Renal cortical epithelial cell (primary cell): Measurements from ENCODE around the gene PCBP1. TPM values are rescaled to one million over a fixed set of nuclear protein-coding genes. Genes with fewer than 3 reads are reported as not detected.
A peak's percentile ranks its signal among the peaks of the same experiment; 100 is the strongest.
"Not testable (repeated sequence)": the region's sequence is repeated elsewhere in the genome, so short reads cannot be mapped to it uniquely, and the experiment has no call there.

Experiments
- DNase-seq: peaks from one replicate; pipeline ENCODE4 v3.0.0-alpha.2; 2011; ENCODE audit warnings: low read depth
- total RNA-seq: library from RNA; depleted of rRNA; stranded (reverse); fragments of >200 nt; gene quantifications from 2 replicates; pipeline ENCODE4 v1.2.3, GENCODE V29; 2014

PCBP1 gene
- total RNA-seq, result 24.7 and 103 TPM in 2 replicates

GRCh38 chr2:70086838-70087701 is at the start of gene PCBP1:
Gene PCBP1, plus strand, starts transcription at chr2:70087477. Its CDS starts 267 bp downstream, at chr2:70087744.
- peak; percentile 87 for DNase-seq

DNA sequence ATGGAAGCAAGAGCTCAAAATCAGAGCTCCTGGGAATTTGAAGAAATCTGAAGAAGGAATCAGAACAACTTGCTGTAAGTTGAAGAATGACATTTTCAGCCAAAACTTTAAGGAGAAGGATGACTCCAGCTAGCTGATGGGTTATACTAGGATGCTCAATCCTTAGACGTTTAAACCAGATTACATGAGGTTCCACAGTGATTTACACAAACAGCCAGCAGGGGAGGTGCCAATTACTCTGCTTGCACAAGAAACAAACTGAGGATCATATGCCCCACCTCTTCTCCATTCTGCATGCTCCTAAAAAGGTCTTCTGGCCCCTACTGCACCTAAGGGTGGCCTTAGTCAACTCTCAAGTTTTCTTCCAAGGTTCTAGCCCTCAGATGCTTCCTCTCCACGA is 47.9 kb upstream of the PCBP1 start:
- DNase-seq, result no peak

- no peak for DNase-seq
Measured at GRCh38 chr2:70041663-70042062, 45.6 kb upstream of the PCBP1 start.

DNA sequence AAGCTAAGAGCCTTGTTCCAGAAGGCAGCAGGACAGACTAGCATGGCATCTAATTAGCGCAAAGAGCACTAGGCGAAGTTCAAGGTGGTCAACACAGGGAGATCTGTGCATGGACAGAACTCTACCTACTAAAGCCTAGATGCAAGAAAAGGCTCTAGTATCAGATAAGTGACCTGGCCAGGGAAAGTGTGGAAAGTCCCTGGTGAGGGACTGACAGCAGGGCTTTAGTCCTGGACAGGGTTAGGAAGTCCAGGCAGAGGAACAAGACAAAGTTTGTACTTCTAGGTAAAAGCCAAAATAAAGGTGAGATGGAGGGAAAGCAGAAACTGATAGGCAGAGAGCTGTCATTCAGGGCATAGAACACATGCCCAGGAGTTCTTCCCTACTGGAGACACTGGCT is 45.0 kb upstream of the PCBP1 start:
- no peak for DNase-seq

- no peak for DNase-seq
Measured at GRCh38 chr2:70043252-70043875, 43.9 kb upstream of the PCBP1 start.

DNA sequence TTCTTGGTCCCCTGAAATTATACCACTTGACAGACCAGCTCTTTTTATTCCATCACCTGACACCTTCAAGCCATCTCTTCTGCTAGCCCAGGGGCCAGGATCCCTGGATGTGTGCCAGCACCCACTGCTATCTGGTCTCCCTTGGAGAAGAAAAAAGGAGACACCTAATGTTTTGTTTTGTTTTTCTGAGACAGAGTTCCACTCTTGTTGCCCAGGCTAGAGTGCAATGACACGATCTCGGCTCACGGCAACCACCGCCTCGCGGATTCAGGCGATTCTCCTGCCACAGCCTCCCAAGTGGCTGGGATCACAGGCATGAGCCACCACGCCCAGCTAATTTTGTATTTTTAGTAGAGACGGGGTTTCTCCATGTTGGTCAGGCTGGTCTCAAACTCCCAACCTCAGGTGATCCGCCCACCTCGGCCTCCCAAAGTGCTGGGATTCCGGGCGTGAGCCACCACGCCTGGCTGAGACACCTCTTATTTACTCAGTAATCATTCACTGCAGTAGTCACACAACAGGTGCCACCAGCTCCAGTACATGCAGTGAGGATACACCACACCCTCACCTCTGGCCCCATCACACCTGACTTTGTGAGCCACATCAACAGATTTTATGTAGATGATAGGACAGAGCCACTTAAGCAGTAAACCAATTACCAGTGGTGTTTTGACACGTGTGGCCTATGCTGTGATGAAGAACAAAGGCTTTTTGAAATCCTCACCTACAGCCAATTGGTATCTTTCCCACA is 42.8 kb upstream of the PCBP1 start:
- DNase-seq, result no peak

GRCh38 chr2:70045405-70045804 is 41.9 kb upstream of the PCBP1 start:
- no peak for DNase-seq

DNA sequence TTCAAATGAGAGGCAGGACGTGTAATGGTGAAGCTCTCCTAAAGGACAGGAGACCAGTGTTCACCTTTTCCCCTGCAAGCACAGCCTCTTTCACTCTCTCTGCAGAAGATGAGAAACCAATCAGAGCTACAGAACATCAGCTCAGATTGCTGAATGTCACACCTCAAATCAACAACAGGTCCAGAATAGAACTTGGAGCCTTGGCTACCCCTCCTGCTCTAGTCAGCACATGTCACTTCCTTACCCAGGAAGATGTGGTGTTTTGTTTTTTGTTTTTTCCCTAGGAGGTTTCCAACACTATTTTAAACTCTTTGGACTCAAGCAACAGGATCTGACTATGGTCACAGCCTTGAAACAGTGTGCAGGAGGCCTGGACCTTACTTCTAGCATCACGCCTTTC is 41.3 kb upstream of the PCBP1 start:
- DNase-seq, result no peak

DNA sequence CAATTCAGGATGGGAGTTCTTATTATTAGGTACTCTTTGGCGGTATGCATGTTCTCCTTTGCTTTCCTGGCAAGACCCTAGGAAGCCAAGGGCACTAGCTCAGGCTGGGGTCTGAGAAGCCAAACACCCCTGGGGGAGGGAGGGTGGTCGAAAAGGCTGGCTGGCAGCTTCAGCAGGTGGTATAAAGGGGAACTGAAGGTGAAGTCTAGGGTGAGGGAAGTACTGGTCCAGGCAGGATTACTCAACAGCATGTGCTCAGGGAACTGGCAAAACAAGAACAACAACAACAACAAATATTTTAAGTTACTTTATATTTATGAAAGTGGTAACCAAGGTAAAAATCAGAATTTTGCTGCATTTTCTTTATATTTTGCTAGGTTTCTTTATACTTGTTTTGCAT is 40.7 kb upstream of the PCBP1 start:
- DNase-seq, result no peak

DNA sequence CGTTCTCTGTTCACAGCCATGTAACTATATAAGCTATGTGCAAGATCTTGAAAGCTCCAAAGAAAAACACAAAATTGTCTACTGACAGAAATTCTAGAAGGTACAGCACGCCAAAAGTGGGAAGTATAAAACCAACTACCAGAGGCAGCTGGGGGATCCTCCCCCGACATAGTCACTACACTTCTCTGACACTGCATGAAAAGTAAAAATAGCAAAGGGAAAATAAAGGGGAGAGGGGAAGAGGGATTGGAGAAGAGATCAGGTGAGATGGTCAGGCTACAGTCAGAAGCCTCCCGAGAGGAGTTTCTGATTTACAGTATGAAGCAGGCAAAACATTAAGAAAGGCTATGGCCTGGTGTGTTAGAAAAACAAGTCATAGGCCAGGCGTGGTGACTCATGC is 39.8 kb upstream of the PCBP1 start:
- no peak for DNase-seq

DNA sequence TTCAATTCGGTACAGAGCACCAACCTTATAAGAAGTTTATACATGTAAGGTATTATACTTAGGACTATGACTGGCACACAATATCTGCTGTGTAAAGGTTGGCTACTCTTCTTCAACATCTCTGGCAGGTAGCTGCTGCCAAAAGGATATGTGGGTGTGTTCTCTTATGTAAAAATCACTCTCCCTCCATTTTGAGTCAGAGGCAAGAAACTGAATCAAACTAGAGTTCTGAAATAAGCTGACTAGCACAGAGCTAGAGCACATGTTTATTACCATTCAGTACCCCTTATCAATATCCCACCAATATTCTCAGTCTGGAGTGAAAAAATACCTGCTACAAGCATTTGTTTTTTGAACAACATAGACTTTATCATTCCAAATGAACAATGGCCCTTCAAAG is 38.0 kb upstream of the PCBP1 start:
- DNase-seq, result no peak

- DNase-seq, result no peak
Measured at GRCh38 chr2:70050631-70051425, 36.4 kb upstream of the PCBP1 start.

- not testable (repeated sequence) for DNase-seq
Measured at GRCh38 chr2:70055259-70055658, 32.0 kb upstream of the PCBP1 start.

GRCh38 chr2:70061317-70061716 is 26.0 kb upstream of the PCBP1 start:
- DNase-seq, result no peak

- no peak for DNase-seq
Measured at GRCh38 chr2:70062270-70062669, 25.0 kb upstream of the PCBP1 start.

DNA sequence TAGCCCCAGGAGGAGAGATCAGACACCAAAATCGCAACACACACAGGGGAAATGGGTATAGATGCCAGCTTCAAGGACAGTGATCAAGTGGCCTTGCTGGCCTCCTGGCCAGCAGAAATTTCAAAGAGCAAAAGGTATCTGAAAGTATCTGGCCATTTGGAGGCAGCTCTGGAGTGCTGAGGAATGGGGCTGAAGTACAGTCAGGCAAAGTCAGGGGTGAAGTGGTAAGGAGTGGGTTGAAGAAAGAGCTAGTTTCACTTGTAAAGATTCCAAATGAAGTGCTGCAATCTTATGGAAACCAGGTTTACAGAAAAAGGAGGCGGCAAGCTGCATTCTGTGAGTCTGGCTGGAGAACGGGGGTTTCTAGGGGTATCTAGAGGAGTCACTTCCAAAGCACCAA is 19.2 kb upstream of the PCBP1 start:
- no peak for DNase-seq

- peak; percentile 56 for DNase-seq
Measured at GRCh38 chr2:70069049-70069448, 18.2 kb upstream of the PCBP1 start.

GRCh38 chr2:70070542-70071268 is 16.6 kb upstream of the PCBP1 start:
- peak; percentile 86 for DNase-seq

- DNase-seq, result no peak
Measured at GRCh38 chr2:70073493-70073892, 13.8 kb upstream of the PCBP1 start.

DNA sequence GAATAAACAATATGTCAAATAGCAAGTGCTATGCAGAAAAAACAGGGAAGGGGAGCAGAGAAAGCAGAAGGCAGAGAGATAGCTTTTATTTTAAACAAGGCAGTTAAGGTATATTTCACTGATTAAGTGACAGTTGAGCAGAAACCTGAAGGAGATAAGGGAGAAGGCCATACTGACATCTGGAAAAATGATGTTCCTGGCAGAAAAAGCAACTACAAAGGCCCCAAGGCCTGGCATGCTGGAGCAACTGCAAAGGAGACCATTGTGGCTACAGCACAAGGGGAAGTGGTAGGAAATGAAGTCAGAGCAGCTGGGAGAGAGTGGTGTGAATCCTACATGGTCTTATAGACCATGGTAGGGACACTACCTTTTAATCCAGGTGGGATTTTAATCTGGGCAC is 8.9 kb upstream of the PCBP1 start:
- DNase-seq, result no peak

GRCh38 chr2:70080610-70081200 is 6.6 kb upstream of the PCBP1 start:
- no peak for DNase-seq
